Tibial nerve (tissue), 4 donors: ENCODE data around the gene IFIH1. TPM values are rescaled to one million over a fixed set of nuclear protein-coding genes. Genes with fewer than 3 reads are reported as not detected.

Experiments
- DNase-seq, 2 donors: peaks; one replicate each; pipeline ENCODE4 v3.0.0-alpha.2; 2019; ENCODE audit warnings: low spot score in 2 of 2
- H3K27ac ChIP-seq, 4 donors: fragments of 200-600 bp; sonication (generic) in 3 of 4; one replicate each; pipeline ENCODE4 v1.5.1; 2017 to 2019; ENCODE audit warnings: mild to moderate bottlenecking in 1 of 4
- H3K27me3 ChIP-seq, 2 donors: fragments of 200-600 bp; sonication (generic) in 1 of 2; one replicate each; pipeline versions ENCODE4 v1.5.1 to v1.6.0; 2017 to 2019
- H3K36me3 ChIP-seq, 3 donors: fragments of 200-600 bp; sonication (generic); one replicate each; pipeline ENCODE4 v1.5.1; 2018 to 2019
- H3K4me1 ChIP-seq, 4 donors: fragments of 200-600 bp; sonication (generic) in 3 of 4; one replicate each; pipeline ENCODE4 v1.5.1; 2017 to 2019
- H3K4me3 ChIP-seq, 4 donors: fragments of 200-600 bp; sonication (generic) in 3 of 4; one replicate each; pipeline ENCODE4 v1.5.1; 2017 to 2019; ENCODE audit warnings: mild to moderate bottlenecking in 1 of 4, moderate library complexity in 1 of 4
- H3K9me3 ChIP-seq, 4 donors: fragments of 200-600 bp; sonication (generic) in 3 of 4; one replicate each; pipeline ENCODE4 v1.5.1; 2017 to 2019
- CTCF ChIP-seq, 5 experiments: fragments of 200-600 bp in 3 of 5; fragments of 450-650 bp in 2 of 5; sonication (generic) in 3 of 5; IDR thresholded peaks; one replicate each; pipeline ENCODE4 v1.5.1; 2016 to 2019; ENCODE audit warnings: antibody characterized with exemption in 5 of 5, mild to moderate bottlenecking in 3 of 5, moderate library complexity in 2 of 5
- EP300 ChIP-seq, 2 donors: sonication (generic); formaldehyde crosslinking; IDR thresholded peaks; one replicate each; pipeline ENCODE4 v1.6.1; 2017; ENCODE audit warnings: antibody characterized with exemption in 2 of 2, mild to moderate bottlenecking in 1 of 2
- POLR2A ChIP-seq, 2 donors: fragments of 450-650 bp; IDR thresholded peaks; one replicate each; pipeline ENCODE4 v1.6.1; 2017; ENCODE audit warnings: antibody characterized with exemption in 2 of 2, mild to moderate bottlenecking in 2 of 2, moderate library complexity in 2 of 2
- WGBS, 2 donors: methylation state at CpG; one replicate each; pipeline ENCODE4 v1.1.5; 2018; 5-methylcytosine and 5-hydroxymethylcytosine counted together
- total RNA-seq, 4 donors: library from RNA; depleted of rRNA; stranded (reverse); fragments of >200 nt; gene quantifications; one replicate each; pipeline ENCODE4 v1.1.0, GENCODE V29; 2016

IFIH1 gene
- total RNA-seq, 4 donors from 2014 or later, result 12.5 to 13.2 (median 12.8) TPM

- WGBS, 2 donors, result 91 to 92% methylated on average over 4 of the region's 4 CpGs
- Histone ChIP-seq H3K4me1 (peaks cover 0 to 16% (median 2%) of the 10 kb centered on the region in 4 donors), H3K27me3 (no peaks in the 10 kb centered on the region), H3K27ac (no peak overlapping the region), H3K9me3 (no peaks in the 10 kb centered on the region), H3K36me3 (no peaks in the 10 kb centered on the region), H3K4me3 (no peak overlapping the region)
- DNase-seq, result no peak
- TF ChIP-seq POLR2A (IDR thresholded peaks at IDR 0.05), result no peak
Measured at GRCh38 chr2:162258169-162258568, 60.3 kb downstream of the IFIH1 start.

- no peak overlapping the region for H3K27ac ChIP-seq
- H3K36me3 ChIP-seq, result no peaks in the 10 kb centered on the region
- no peak for DNase-seq
- H3K4me3 ChIP-seq, result no peak overlapping the region
- no peaks in the 10 kb centered on the region for H3K9me3 ChIP-seq
- H3K27me3 ChIP-seq, result no peaks in the 10 kb centered on the region
- peaks cover 0 to 16% (median 2%) of the 10 kb centered on the region in 4 donors for H3K4me1 ChIP-seq
- WGBS, 2 donors, result 34 to 57% methylated on average over 1 of the region's 1 CpG
- TF ChIP-seq POLR2A (IDR thresholded peaks at IDR 0.05), result no peak
- TF ChIP-seq EP300 (IDR thresholded peaks at IDR 0.05), result no peak
- TF ChIP-seq CTCF (IDR thresholded peaks at IDR 0.05), result no peak
Measured at GRCh38 chr2:162257425-162257824, 61.1 kb downstream of the IFIH1 start.

- WGBS, 2 donors, result 66 to 68% methylated on average over 2 of the region's 2 CpGs
- H3K9me3 ChIP-seq, result no peaks in the 10 kb centered on the region
- TF ChIP-seq EP300 (IDR thresholded peaks at IDR 0.05), result no peak
- no peak for TF ChIP-seq CTCF (IDR thresholded peaks at IDR 0.05)
- no peak for TF ChIP-seq POLR2A (IDR thresholded peaks at IDR 0.05)
- no peaks in the 10 kb centered on the region for H3K36me3 ChIP-seq
- H3K27me3 ChIP-seq, result no peaks in the 10 kb centered on the region
- no peak overlapping the region for H3K4me3 ChIP-seq
- peaks cover 0 to 14% (median 2%) of the 10 kb centered on the region in 4 donors for H3K4me1 ChIP-seq
- no peak for DNase-seq
- H3K27ac ChIP-seq, result no peak overlapping the region
Measured at GRCh38 chr2:162256591-162256991, 61.9 kb downstream of the IFIH1 start.

GRCh38 chr2:162254236-162254871, 64.1 kb downstream of the IFIH1 start:
- H3K27ac ChIP-seq, result no peak overlapping the region
- no peaks in the 10 kb centered on the region for H3K27me3 ChIP-seq
- TF ChIP-seq CTCF (IDR thresholded peaks at IDR 0.05) (no peak), EP300 (IDR thresholded peaks at IDR 0.05) (no peak), POLR2A (IDR thresholded peaks at IDR 0.05) (no peak)
- H3K36me3 ChIP-seq, result no peaks in the 10 kb centered on the region
- H3K4me3 ChIP-seq, result no peak overlapping the region
- no peaks in the 10 kb centered on the region for H3K4me1 ChIP-seq
- DNase-seq, result no peak
- WGBS, 2 donors, result 56 to 60% methylated on average over 2 of the region's 2 CpGs
- H3K9me3 ChIP-seq, result peaks cover 0 to 13% (median 0%) of the 10 kb centered on the region in 4 donors

GRCh38 chr2:162253435-162253834, 65.0 kb downstream of the IFIH1 start:
- Histone ChIP-seq H3K4me1 (no peaks in the 10 kb centered on the region), H3K27ac (no peak overlapping the region), H3K4me3 (no peak overlapping the region), H3K27me3 (no peaks in the 10 kb centered on the region), H3K36me3 (no peaks in the 10 kb centered on the region), H3K9me3 (peaks cover 0 to 13% (median 0%) of the 10 kb centered on the region in 4 donors)
- TF ChIP-seq CTCF (IDR thresholded peaks at IDR 0.05), result no peak
- TF ChIP-seq EP300 (IDR thresholded peaks at IDR 0.05), result no peak
- no peak for TF ChIP-seq POLR2A (IDR thresholded peaks at IDR 0.05)
- no peak for DNase-seq
- WGBS, 2 donors, result 83 to 92% methylated on average over 3 of the region's 3 CpGs
